Stimulated activated CD4-positive, alpha-beta T cell treated with anti-CD3 and anti-CD28 coated beads, Interleukin-2, amount 100 ng/mL, for 48 hours (primary cell): Measurements from ENCODE around the gene COL4A2.
A peak's percentile ranks its signal among the peaks of the same experiment; 100 is the strongest.
"Not testable (repeated sequence)": the region's sequence is repeated elsewhere in the genome, so short reads cannot be mapped to it uniquely, and the experiment has no call there.

Experiments
- DNase-seq, 2 donors: peaks; one replicate each; pipeline ENCODE4 v3.0.0-alpha.2; 2020

COL4A2 gene

DNA sequence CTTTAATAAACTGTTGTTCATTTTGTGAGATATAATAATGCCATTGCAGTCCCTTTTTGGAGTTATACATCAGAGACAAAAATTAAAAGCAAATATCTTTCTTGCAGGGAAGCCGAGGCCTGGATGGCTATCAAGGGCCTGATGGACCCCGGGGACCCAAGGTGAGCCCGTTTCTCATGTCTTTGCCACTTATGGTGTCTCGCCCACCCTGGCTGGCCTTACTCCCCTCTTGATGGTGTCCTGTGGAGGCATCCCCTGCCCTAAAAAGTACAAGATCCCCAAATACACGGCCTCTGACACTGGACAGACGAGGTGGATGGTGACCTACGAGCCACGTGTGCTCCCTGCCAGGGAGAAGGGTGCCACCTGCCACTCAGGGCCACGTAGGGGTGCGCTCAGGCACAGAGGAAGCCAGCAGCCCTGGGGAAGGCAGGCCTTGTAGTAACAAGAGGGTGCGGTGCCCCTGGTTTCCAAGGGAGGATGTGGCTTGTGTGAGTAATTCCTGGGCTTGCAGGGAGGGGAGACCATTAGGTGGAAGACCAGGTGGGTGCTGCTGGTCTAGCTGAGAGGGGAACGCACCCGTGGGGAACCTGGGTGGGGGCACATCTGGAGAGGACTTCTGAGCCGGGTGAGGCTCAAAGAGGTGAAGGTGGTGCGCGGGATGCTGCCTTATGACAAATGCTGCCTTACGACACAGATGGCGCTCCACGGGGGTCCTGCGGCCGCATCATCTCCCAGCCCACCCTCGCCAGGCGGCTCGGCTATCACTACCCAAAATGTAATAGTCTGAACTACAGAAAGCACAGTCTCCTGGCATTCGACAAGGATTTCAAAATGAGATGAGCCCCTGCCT is 138.9 kb downstream of the COL4A2 start:
- DNase-seq = no peak

DNA sequence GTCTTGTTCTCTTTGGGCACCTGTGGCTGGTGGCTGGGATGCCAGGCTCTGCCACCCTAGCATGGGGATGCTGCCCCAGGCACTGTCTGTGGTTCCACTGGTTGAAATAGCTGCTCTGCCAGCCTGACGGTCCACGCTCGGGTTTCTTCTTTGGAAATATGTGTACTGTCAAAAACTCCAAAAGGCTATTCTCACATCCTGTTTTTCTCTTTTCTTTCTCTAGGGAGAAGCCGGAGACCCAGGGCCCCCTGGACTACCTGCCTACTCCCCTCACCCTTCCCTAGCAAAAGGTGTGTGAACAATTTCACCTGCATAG is 139.4 kb downstream of the COL4A2 start:
- no peak for DNase-seq

DNA sequence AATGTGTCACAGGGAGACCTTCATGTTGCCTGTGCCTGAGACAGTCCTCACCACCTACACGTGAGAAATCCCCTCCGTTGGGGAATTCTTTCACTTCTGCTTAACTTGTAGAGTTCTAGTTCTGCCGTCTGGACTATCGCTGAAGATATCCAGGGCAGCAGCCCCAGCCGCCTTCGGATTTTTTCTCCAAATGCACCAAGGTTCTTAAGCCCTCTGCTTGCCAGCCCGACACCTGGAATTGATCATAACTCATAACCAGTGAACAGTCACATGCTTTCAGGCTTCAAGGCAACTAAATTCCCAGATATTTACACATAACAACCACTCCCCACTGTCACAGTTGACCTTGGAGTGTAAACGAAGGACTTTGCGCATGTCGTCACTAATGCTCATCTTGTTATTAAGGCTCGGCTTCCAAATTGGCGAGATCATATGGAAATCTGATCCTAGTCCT is 140.0 kb downstream of the COL4A2 start:
- DNase-seq = no peak

DNA sequence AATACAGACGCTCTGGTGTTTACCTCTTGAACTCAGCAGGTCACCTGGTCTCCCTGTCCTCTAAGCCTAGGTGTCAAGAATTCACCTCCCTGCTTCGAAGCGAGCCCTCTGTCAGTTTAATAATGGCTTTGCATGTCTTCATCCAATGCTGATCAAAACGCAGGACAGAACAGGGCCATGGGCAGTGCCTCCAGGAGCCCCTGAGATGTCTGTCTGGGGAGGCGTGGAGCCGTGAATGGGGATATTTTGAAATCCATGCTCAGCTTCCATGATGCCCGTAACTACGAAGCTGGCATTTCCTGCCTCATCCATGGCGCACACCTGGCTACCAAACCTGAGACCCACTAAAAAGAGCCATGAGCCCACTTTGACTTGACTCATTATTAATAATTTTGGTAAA is 140.7 kb downstream of the COL4A2 start:
- DNase-seq = no peak

DNA sequence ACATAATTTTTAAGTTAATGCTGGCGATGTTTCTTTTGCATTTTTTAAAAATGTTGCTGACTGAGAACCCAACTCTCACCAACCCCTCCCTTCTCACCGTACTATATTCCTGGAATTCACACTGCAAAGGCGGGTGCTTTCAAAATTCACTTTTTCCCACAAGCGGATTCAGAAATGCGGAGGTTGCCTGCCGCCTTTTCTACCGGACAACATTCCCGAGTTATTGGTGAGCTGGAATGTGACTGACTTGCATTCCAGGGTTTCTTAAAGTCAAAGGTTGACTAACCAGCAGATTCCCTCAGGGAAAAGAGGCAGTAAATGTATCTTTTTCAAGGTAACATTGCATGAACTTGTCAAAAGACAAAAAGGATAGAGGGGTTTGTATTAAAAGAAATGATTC is 141.1 kb downstream of the COL4A2 start:
- DNase-seq = no peak

DNA sequence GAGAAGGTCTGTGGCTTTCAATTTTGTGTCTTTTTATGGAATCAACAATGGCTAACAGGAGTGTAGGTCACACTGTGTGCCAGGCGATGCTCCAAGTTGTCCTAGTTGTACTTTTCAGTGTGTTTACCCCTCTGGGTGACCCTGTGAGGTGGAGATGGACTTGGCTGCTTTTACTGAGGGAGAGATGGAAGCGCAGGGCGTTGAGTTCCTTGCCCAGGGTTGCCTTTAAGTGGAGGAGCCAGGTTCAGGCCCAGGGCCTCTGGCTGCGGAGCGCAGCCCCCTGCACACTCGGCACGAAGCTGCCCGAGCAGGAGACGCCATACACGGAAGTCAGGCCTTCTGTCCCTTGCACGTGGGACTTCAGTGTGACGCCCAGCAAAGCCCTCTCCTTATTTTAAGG is 141.6 kb downstream of the COL4A2 start:
- no peak for DNase-seq

DNA sequence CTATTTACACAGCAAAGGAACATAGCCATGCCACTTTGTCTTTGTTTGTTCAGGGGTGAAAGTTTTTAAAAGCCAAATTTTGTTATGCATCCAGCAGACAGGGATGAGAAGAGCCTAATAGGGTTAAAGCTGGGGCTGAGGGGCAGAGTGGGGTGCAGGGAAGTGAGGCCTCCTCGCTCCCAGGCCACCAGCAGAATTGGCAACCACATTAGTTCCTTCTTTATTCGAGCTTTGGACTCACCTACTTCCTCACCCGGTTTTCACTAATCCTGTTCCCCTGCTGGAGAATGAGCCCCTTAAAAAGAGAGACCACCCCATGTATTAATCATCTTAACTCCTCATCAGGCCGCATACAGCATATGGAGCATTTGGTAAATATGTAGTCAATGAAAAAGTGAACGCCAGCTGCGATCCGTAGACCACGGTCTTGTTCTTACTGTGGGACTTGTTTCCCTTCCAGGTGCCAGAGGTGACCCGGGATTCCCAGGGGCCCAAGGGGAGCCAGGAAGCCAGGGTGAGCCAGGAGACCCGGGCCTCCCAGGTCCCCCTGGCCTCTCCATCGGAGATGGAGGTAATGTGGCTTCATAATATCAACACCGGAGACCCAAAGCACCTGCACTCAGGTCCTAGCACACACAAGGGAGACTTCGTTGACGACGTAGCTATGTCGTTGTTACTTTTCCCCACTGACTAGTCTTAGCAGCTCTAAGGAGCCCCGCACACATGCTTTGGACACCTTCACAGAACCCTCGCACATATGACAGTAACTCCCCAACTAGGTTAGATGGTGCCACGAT is 142.3 kb downstream of the COL4A2 start:
- no peak for DNase-seq

DNA sequence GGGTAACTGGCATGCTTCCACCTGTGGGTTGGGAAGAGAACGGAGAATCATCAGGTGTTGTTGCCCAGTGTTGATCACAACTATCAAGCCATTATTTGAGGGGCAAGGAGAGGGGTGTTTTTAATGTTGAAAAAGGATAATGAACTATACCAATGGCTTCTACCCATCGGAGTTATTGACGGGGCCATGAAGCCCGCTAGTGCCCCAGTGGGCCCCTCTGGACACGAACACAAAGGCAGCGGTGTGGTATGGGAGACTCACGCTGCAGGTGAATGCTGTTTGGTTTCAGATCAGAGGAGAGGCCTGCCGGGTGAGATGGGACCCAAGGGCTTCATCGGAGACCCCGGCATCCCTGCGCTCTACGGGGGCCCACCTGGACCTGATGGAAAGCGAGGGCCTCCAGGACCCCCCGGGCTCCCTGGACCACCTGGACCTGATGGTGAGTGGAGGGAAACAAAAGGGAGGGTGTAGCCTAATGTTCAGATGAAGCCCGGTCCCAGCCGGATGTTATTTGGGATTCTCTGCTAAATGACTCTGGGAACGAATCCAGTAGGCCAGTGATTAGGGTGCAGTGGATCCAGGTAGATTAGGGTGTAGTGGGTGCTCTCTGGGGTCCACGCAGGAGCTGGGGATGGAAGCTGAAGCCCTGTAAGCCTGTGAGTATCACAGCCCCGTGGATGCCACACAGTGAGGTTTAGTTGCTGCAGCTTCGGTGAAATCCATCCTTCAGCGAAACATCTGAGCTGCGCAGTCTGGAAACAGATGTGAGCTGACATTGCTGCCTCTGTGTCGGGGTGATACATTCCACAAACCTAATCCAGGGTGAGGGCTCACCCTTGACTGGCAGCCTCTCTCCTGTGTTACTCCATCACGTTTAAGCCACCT is 143.2 kb downstream of the COL4A2 start:
- no peak for DNase-seq

DNA sequence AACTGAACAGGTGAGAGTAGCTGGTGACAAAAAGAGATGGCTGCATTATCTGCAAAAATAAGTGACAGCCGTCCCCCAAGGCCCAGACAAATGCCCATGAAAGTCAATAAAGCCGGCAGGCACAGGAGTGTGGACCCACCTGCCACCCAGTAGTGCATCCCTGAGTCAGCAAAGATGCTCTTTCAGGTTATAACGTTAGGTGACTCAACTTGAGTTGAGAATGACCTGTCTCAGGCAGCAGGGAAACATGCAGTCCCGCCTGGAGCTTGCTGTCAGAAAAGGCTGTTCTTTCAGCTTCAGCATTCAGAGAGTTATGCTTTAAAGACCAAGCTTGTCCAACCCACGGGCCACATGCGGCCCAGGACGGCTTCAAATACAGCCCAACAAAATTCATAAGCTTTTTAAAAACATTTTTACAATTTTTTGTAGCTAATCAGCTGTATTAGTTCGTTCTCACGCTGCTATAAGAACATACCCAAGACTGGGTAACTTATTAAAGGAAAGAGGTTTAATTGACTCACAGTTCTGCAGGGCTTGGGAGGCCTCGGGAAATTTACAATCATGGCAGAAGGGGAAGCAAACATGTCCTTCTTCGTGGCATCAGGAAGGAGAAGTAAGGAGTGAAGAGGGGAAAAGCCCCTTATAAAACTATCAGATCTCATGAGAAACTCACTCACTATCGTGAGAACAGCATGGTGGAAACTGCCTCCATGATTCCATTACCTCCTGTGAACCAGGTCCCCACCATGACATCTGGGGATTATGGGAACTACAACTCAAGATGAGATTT is 144.1 kb downstream of the COL4A2 start:
- DNase-seq = no peak

DNA sequence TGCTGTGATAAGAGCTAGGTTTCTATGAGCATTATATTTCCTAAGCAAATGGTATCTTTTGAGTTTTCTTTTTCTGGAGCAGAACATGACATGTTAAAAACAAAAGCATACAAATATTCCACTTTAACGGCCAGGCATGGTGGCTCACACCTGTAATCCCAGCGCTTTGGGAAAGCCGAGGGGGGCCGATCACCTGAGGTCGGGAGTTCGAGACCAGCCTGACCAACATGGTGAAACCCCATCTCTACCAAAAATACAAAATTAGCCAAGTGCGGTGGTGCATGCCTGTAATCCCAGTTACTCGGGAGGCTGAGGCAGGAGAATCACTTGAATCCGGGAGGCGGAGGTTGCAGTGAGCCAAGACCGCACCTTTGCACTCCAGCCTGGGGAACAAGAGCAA is 146.0 kb downstream of the COL4A2 start:
- not testable (repeated sequence) for DNase-seq

DNA sequence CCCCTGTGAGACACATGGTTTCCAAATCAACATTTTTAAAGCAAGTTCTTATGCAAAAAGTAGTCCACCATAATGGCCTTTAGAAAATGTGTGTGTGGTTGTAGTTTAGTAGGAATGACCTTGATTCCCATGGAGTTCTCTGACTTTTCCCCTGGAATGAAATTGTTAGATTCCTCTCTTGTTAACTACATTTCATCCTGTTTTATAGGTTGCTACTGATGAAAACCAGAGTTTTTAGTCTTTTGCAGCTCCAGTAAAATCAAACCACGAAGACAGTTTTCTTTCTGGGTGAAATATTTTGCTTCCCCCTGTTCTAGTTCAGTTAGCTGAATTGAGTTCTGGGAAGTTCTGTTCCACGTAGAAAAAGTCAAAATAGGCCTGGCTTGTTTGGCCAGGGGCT is 146.7 kb downstream of the COL4A2 start:
- no peak for DNase-seq

DNA sequence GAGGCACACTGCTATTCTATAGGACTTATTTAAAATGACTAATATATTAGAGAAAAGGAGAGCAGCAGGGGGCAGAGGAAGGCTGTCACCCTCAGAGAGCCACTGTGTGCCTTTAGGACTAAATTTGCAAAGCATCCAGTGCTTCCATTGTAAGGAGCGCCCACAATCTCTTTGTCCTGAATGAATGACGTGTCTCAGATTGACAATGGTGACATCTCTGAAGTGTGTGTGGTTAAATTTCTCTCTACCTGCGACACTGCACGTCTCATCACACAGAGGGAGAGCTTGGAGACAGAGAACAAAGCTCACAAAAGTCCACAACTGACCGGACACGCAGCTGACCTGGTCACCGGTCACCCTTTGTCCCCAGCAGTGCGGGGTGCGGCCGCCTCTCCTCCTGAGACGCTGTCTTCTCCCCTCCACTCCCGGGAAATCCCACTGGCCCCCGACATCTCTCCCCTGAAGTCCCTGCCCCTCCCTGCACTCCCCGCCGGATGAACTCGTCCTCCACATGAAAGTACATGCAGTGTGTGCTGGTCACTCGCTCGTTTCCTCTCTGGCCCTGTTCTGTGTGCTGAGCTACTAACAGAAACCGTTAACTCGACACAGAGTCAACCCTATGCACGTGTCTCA is 147.3 kb downstream of the COL4A2 start:
- DNase-seq = no peak

DNA sequence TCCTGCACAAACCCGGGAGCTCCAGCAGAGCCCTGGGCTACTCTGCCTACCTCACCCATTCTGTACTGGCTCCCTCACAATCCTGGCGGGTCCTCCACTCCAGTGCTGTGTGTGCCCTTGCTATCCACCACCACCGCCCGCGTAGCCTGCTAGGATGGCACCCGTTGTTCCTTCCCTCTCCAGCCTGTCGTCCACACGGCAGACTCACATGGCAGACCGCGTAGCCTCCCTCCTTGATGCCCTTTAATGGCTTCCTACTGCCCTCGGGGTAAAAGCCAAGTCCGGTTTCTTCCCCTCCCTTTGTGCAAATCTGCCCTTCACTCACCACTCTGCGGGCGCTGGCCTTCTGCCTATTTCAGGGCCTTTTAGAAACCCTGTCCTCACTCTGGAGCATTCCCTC is 147.9 kb downstream of the COL4A2 start:
- DNase-seq = no peak

DNA sequence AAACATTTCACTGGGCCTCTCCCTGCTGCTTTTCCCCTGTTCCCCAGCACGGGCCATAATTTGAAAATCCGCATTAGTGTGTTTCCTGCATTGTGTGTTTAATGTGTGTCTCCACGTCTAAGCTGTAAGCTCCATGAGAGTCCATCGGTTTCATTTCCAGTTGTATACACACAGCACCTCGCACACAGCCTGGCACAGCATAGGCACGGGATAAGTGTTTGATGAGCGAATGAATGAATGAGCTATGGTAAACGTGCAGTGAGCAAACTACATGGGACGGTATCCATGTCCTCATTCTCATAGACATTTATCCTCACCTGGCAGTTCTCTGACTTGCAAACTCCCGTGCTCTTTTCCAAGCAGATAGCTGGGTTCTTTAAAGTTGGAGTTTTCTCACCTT is 148.4 kb downstream of the COL4A2 start:
- DNase-seq = no peak

DNA sequence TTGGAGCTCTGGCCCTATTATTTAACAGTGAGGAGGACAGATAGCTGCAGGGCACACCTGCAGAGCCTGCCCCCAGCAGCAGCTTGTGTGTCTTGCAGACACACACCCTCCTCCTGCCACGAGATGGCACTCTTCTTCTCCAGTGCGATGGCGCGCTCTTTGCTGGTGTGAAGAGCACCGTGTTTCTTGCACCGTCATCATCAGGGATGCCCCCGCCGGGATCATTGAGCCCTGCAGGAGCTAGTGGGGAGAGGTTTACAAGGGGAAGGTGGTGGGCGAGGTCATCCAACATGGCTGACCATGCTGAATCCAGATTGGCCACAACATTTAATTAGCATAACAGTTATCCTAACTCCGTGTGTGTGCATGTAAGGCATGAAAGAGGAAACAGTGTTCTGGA is 148.9 kb downstream of the COL4A2 start:
- DNase-seq = peak; percentile 53

DNA sequence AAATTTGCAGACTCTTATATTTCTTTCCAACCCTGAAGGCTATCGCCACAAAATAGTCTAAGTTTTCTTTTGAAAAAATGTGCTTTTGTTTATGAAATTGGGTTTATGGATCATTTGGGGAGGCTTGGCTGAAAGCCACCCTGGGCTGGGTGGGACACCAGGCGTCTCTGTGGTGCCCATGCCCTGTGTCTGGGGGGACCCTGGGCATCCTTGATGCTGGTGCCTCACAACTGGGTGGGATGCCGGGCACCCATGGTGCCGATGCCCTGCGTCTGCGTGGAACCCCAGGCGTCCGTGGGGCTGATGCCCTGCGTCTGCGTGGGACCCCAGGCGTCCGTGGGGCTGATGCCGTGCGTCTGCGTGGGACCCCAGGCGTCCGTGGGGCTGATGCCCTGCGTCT is 149.5 kb downstream of the COL4A2 start:
- DNase-seq = no peak

DNA sequence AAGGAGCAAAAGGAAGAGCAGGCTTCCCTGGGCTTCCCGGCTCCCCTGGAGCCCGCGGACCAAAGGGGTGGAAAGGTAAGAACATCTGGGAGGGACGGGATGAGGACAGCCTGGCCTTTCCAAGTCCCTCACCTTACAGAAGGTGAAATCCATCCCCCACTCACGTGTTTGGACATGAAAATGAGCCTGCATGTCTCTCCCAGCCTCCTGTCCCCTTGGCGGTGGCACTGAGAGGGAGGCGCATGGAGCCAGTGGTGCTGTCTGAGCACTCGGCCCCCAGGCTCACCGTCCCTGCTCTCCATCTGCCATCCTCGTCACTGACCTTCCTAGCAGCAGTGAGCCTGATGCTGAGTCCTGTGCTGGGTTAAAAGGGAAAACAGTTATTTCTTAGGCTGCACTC is 150.3 kb downstream of the COL4A2 start:
- no peak for DNase-seq

DNA sequence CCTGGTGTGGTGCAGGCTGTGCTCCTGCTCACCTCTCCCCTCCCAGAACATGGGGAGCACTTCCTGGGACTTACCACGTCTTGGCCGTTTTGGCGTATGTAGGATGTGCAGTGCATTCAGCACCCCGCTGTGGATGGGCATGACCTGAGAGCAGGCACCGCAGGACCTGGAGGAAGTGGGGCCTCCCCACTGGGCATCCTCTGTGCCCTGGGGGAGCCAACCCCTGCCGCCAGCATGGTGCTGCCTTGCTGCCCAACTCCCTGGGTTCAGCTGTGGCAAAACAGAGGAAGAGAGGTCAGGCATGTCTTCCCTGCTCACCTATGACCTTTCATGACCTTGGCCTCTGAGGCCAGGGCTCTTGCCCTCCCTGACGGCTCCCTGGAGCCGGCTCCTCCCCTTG is 150.9 kb downstream of the COL4A2 start:
- no peak for DNase-seq

DNA sequence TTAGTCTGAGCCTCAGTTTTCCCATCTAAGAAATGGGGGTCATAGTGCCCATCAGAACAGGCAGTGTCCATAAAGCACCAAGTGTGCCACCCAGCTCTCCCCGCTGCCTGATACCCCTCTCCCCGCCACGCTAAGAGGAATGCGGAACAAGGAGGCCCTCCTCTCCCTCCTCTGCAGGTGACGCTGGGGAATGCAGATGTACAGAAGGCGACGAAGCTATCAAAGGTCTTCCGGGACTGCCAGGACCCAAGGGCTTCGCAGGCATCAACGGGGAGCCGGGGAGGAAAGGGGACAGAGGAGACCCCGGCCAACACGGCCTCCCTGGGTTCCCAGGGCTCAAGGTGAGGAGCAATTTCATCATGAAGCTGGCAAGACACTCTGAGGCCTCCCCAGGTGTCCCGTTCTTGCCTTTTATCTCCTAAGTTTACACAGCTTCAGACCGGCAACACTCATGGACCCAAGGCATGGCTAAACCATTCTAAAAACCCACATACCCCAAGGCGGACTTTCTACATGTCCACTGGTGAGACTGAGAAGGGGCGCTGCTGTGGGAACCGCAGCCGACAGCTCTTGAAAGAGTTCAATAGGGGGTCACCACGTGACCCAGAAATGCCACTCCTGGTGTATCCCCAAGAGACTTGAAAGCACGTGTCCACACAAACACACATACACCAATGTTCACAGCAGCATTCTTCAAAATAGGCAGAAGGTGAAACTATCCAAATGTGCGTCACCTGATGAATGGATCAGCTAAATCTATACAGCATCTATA is 151.7 kb downstream of the COL4A2 start:
- DNase-seq = no peak

DNA sequence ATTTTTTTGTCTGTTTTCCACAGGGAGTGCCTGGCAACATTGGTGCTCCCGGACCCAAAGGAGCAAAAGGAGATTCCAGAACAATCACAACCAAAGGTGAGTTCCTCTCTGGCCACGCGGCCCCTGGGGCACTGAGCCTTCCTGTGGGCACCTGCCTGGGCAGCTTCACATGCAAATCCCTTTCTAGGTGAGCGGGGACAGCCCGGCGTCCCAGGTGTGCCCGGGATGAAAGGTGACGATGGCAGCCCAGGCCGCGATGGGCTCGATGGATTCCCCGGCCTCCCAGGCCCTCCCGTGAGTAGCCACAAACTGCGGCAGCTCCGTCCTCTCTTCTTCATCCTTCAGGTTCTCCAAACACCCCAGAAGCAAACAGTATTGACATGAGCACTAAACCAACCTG is 155.0 kb downstream of the COL4A2 start:
- DNase-seq = no peak

DNA sequence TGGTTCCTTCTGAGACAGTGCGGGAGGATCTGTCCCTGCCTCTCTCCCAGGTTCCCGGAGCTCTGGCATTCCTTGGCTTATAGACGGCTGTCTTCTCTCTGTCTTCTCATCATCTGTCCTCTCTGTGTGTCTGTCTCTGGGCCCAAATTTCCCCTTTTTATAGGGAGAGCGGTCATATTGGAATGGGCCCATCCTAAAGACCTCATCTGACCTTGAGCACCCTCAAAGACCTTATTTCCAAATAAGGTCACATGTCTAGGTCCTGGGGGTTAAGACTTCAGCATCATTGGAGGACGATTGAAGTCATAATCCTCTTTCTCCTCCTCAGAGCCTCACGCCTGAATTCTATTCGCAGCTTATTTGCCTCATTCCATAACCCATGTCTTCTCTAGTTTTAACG is 156.1 kb downstream of the COL4A2 start:
- DNase-seq = no peak
